HEK293 (cell line): Measurements from ENCODE around the gene TIRAP.

ENCODE experiments used
- BCL11B ChIP-seq: fragments of 450-650 bp; formaldehyde crosslinking; IDR thresholded peaks from 2 replicates; pipeline ENCODE4 v1.5.1; 2016; ENCODE audit warnings: low read depth, missing biosample characterization, missing genetic modification characterization
- BCL6B ChIP-seq: fragments of 450-650 bp; formaldehyde crosslinking; IDR thresholded peaks from 2 replicates; pipeline ENCODE4 v1.5.1; 2017; ENCODE audit warnings: missing biosample characterization, missing genetic modification characterization
- GLIS1 ChIP-seq: fragments of 450-650 bp; formaldehyde crosslinking; IDR thresholded peaks from 2 replicates; pipeline ENCODE4 v1.5.1; 2016; ENCODE audit warnings: missing biosample characterization, missing genetic modification characterization
- HOXA7 ChIP-seq: sonication (generic); formaldehyde crosslinking; IDR thresholded peaks from 2 replicates; pipeline ENCODE4 v1.8.1; 2022; ENCODE audit warnings: missing genetic modification reagents, borderline replicate concordance
- KLF1 ChIP-seq: fragments of 450-650 bp; formaldehyde crosslinking; IDR thresholded peaks from 2 replicates; pipeline ENCODE4 v1.5.1; 2016; ENCODE audit warnings: missing biosample characterization, missing genetic modification characterization
- KLF16 ChIP-seq: fragments of 450-650 bp; formaldehyde crosslinking; IDR thresholded peaks from 2 replicates; pipeline ENCODE4 v1.5.1; 2017; ENCODE audit warnings: missing biosample characterization, missing genetic modification characterization
- MYNN ChIP-seq: fragments of 450-650 bp; formaldehyde crosslinking; IDR thresholded peaks from 2 replicates; pipeline ENCODE4 v1.5.1; 2016; ENCODE audit warnings: missing biosample characterization, missing genetic modification characterization, borderline replicate concordance
- ZBTB6 ChIP-seq: fragments of 450-650 bp; formaldehyde crosslinking; IDR thresholded peaks from 2 replicates; pipeline ENCODE4 v1.5.1; 2017; ENCODE audit warnings: missing biosample characterization, missing genetic modification characterization
- ZBTB8A ChIP-seq: fragments of 450-650 bp; formaldehyde crosslinking; IDR thresholded peaks from 2 replicates; pipeline ENCODE4 v1.5.1; 2016; ENCODE audit warnings: missing biosample characterization, missing genetic modification characterization
- ZFP41 ChIP-seq: fragments of 450-650 bp; formaldehyde crosslinking; IDR thresholded peaks from 2 replicates; pipeline ENCODE4 v1.5.1; 2016; ENCODE audit warnings: missing biosample characterization, missing genetic modification characterization, borderline replicate concordance
- ZNF133 ChIP-seq: fragments of 450-650 bp; formaldehyde crosslinking; IDR thresholded peaks from 2 replicates; pipeline ENCODE4 v1.5.1; 2016; ENCODE audit warnings: missing biosample characterization, missing genetic modification characterization
- ZNF148 ChIP-seq: fragments of 450-650 bp; formaldehyde crosslinking; IDR thresholded peaks from 2 replicates; pipeline ENCODE4 v1.5.0; 2017; ENCODE audit warnings: missing biosample characterization, missing genetic modification characterization, borderline replicate concordance
- ZNF157 ChIP-seq: fragments of 450-650 bp; formaldehyde crosslinking; IDR thresholded peaks from 2 replicates; pipeline ENCODE4 v1.5.1; 2016; ENCODE audit warnings: missing biosample characterization, missing genetic modification characterization
- ZNF175 ChIP-seq: fragments of 450-650 bp; formaldehyde crosslinking; IDR thresholded peaks from 2 replicates; pipeline ENCODE4 v1.5.1; 2016; ENCODE audit warnings: missing biosample characterization, missing genetic modification characterization
- ZNF223 ChIP-seq: fragments of 450-650 bp; formaldehyde crosslinking; IDR thresholded peaks from 2 replicates; pipeline ENCODE4 v1.5.1; 2016; ENCODE audit warnings: missing biosample characterization, missing genetic modification characterization
- ZNF324 ChIP-seq: fragments of 450-650 bp; formaldehyde crosslinking; IDR thresholded peaks from 2 replicates; pipeline ENCODE4 v1.5.1; 2016; ENCODE audit warnings: missing biosample characterization, missing genetic modification characterization
- ZNF354C ChIP-seq: fragments of 450-650 bp; formaldehyde crosslinking; IDR thresholded peaks from 2 replicates; pipeline ENCODE4 v1.5.1; 2016; ENCODE audit warnings: missing biosample characterization, missing genetic modification characterization, low read depth, borderline replicate concordance
- ZNF394 ChIP-seq: fragments of 450-650 bp; formaldehyde crosslinking; IDR thresholded peaks from 2 replicates; pipeline ENCODE4 v1.5.1; 2016; ENCODE audit warnings: missing biosample characterization, missing genetic modification characterization, mild to moderate bottlenecking, moderate library complexity, borderline replicate concordance
- ZNF521 ChIP-seq: fragments of 450-650 bp; formaldehyde crosslinking; IDR thresholded peaks from 2 replicates; pipeline ENCODE4 v1.5.1; 2017; ENCODE audit warnings: missing biosample characterization, mild to moderate bottlenecking, missing genetic modification characterization
- ZNF571 ChIP-seq: fragments of 450-650 bp; formaldehyde crosslinking; IDR thresholded peaks from 2 replicates; pipeline ENCODE4 v1.5.0; 2017; ENCODE audit warnings: missing biosample characterization, missing genetic modification characterization
- ZNF670 ChIP-seq: fragments of 450-650 bp; formaldehyde crosslinking; IDR thresholded peaks from 2 replicates; pipeline ENCODE4 v1.5.1; 2016; ENCODE audit warnings: missing biosample characterization, missing genetic modification characterization, low read depth
- ZNF777 ChIP-seq: fragments of 450-650 bp; formaldehyde crosslinking; IDR thresholded peaks from 2 replicates; pipeline ENCODE4 v1.5.1; 2017; ENCODE audit warnings: missing biosample characterization, missing genetic modification characterization, borderline replicate concordance
- ZNF837 ChIP-seq: fragments of 450-650 bp; formaldehyde crosslinking; IDR thresholded peaks from 2 replicates; pipeline ENCODE4 v1.5.1; 2016; ENCODE audit warnings: missing biosample characterization, missing genetic modification characterization
- TF ChIP-seq, protein P1 (sequence below): fragments of 450-650 bp; formaldehyde crosslinking; IDR thresholded peaks from 2 replicates; pipeline ENCODE4 v1.5.1; 2016; ENCODE audit warnings: missing biosample characterization, missing genetic modification characterization
- TF ChIP-seq, protein P2 (sequence below): fragments of 450-650 bp; formaldehyde crosslinking; IDR thresholded peaks from 2 replicates; pipeline ENCODE4 v1.5.1; 2016; ENCODE audit warnings: missing biosample characterization, missing genetic modification characterization
- TF ChIP-seq, protein P3 (sequence below): fragments of 450-650 bp; formaldehyde crosslinking; IDR thresholded peaks from 2 replicates; pipeline ENCODE4 v1.5.1; 2016; ENCODE audit warnings: missing biosample characterization, missing genetic modification characterization
- TF ChIP-seq, protein P4 (sequence below): fragments of 450-650 bp; formaldehyde crosslinking; IDR thresholded peaks from 2 replicates; pipeline ENCODE4 v1.5.1; 2016; ENCODE audit warnings: missing biosample characterization, missing genetic modification characterization

TIRAP gene

GRCh38 chr11:126303623-126304456 lies 20.9 kb downstream of the TIRAP start, which contains the start of gene DCPS (continued):
- TF ChIP-seq ZNF157, result no peak
- TF ChIP-seq ZNF521 (tag by site-specific recombination), result no peak
- no peak for TF ChIP-seq ZNF670 (tag by site-specific recombination)
- TF ChIP-seq ZNF394 (tag by site-specific recombination), result no peak
- TF ChIP-seq, protein P1, sequence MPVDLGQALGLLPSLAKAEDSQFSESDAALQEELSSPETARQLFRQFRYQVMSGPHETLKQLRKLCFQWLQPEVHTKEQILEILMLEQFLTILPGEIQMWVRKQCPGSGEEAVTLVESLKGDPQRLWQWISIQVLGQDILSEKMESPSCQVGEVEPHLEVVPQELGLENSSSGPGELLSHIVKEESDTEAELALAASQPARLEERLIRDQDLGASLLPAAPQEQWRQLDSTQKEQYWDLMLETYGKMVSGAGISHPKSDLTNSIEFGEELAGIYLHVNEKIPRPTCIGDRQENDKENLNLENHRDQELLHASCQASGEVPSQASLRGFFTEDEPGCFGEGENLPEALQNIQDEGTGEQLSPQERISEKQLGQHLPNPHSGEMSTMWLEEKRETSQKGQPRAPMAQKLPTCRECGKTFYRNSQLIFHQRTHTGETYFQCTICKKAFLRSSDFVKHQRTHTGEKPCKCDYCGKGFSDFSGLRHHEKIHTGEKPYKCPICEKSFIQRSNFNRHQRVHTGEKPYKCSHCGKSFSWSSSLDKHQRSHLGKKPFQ, result 0 out of 2 replicates have a peak, but pooled peaks have one; percentile 13
- no peak for TF ChIP-seq ZNF175
- TF ChIP-seq KLF16 (tag by site-specific recombination), result peak; percentile 49; the same call in 1 of the 2 replicates
- TF ChIP-seq, protein P2, sequence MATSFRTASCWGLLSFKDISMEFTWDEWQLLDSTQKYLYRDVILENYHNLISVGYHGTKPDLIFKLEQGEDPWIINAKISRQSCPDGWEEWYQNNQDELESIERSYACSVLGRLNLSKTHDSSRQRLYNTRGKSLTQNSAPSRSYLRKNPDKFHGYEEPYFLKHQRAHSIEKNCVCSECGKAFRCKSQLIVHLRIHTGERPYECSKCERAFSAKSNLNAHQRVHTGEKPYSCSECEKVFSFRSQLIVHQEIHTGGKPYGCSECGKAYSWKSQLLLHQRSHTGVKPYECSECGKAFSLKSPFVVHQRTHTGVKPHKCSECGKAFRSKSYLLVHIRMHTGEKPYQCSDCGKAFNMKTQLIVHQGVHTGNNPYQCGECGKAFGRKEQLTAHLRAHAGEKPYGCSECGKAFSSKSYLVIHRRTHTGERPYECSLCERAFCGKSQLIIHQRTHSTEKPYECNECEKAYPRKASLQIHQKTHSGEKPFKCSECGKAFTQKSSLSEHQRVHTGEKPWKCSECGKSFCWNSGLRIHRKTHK (tag by site-specific recombination), result no peak
- TF ChIP-seq ZNF223 (tag by site-specific recombination), result no peak
- TF ChIP-seq GLIS1, result no peak
- TF ChIP-seq MYNN (tag by site-specific recombination), result no peak
- TF ChIP-seq, protein P3, sequence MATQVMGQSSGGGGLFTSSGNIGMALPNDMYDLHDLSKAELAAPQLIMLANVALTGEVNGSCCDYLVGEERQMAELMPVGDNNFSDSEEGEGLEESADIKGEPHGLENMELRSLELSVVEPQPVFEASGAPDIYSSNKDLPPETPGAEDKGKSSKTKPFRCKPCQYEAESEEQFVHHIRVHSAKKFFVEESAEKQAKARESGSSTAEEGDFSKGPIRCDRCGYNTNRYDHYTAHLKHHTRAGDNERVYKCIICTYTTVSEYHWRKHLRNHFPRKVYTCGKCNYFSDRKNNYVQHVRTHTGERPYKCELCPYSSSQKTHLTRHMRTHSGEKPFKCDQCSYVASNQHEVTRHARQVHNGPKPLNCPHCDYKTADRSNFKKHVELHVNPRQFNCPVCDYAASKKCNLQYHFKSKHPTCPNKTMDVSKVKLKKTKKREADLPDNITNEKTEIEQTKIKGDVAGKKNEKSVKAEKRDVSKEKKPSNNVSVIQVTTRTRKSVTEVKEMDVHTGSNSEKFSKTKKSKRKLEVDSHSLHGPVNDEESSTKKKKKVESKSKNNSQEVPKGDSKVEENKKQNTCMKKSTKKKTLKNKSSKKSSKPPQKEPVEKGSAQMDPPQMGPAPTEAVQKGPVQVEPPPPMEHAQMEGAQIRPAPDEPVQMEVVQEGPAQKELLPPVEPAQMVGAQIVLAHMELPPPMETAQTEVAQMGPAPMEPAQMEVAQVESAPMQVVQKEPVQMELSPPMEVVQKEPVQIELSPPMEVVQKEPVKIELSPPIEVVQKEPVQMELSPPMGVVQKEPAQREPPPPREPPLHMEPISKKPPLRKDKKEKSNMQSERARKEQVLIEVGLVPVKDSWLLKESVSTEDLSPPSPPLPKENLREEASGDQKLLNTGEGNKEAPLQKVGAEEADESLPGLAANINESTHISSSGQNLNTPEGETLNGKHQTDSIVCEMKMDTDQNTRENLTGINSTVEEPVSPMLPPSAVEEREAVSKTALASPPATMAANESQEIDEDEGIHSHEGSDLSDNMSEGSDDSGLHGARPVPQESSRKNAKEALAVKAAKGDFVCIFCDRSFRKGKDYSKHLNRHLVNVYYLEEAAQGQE (tag by site-specific recombination), result no peak
- 0 out of 2 replicates have a peak, but pooled peaks have one; percentile 40 for TF ChIP-seq ZNF324 (tag by site-specific recombination)
- no peak for TF ChIP-seq ZNF133 (tag by site-specific recombination)
- no peak for TF ChIP-seq BCL6B
- TF ChIP-seq ZBTB6 (tag by site-specific recombination), result no peak
- TF ChIP-seq ZNF354C (tag by site-specific recombination), result no peak
- no peak for TF ChIP-seq BCL11B (tag by site-specific recombination)
- no peak for TF ChIP-seq ZNF148
- TF ChIP-seq ZNF837, result no peak
- TF ChIP-seq ZFP41 (tag by site-specific recombination), result no peak
- no peak for TF ChIP-seq ZNF571 (tag by site-specific recombination)
- peak; percentile 79 for TF ChIP-seq ZBTB8A (tag by site-specific recombination)
- peak; percentile 72 for TF ChIP-seq KLF1 (tag by site-specific recombination)
- TF ChIP-seq HOXA7 (CRISPR knock-in tag), result no peak
- TF ChIP-seq ZNF777 (tag by site-specific recombination), result no peak
- TF ChIP-seq, protein P4, sequence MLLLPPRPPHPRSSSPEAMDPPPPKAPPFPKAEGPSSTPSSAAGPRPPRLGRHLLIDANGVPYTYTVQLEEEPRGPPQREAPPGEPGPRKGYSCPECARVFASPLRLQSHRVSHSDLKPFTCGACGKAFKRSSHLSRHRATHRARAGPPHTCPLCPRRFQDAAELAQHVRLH, result 0 out of 2 replicates have a peak, but pooled peaks have one; percentile 46
